Lower lobe of right lung (tissue), 2 donors: ENCODE measurements around the gene CCDC88B. TPM values are rescaled to one million over a fixed set of nuclear protein-coding genes. Genes with fewer than 3 reads are reported as not detected.

Experiments
- ATAC-seq, 2 donors: fragments of 200-7000 bp; cut with Tn5 transposase; one replicate each; pipeline ENCODE4 v1.9.1; 2020 to 2022; ENCODE audit warnings: mild to moderate bottlenecking in 2 of 2, moderate library complexity in 2 of 2
- DNase-seq: peaks from one replicate; pipeline ENCODE4 v3.0.0-alpha.2; 2020
- H3K27ac ChIP-seq: fragments of 200-600 bp; one replicate; pipeline ENCODE4 v1.8.0; 2022
- H3K27me3 ChIP-seq: fragments of 200-600 bp; one replicate; pipeline ENCODE4 v1.8.0; 2022; ENCODE audit warnings: low read depth
- H3K36me3 ChIP-seq: fragments of 200-600 bp; one replicate; pipeline ENCODE4 v1.8.0; 2022; ENCODE audit warnings: mild to moderate bottlenecking
- H3K4me1 ChIP-seq: fragments of 200-600 bp; one replicate; pipeline ENCODE4 v1.8.0; 2022
- H3K4me3 ChIP-seq: fragments of 200-600 bp; one replicate; pipeline ENCODE4 v1.8.0; 2022; ENCODE audit warnings: mild to moderate bottlenecking
- H3K9me3 ChIP-seq: fragments of 200-600 bp; one replicate; pipeline ENCODE4 v1.8.0; 2022
- intact Hi-C: fragments of 100-400 bp; cut with DNase I; formaldehyde crosslinking; loops from one replicate; pipeline ENCODE4 v1.11.0; 2022
- total RNA-seq: library from RNA; stranded (reverse); fragmentation: NEBNext Ultra II Directional; extraction: Animal tissue kit (Norgen Biotek cat#: 25700); gene quantifications from one replicate; pipeline ENCODE4 v1.2.1, GENCODE V29; 2021
- TF ChIP-seq, protein P1 (sequence below): fragments of 200-600 bp; IDR thresholded peaks from one replicate; pipeline ENCODE4 v1.8.0; 2022; ENCODE audit warnings: antibody characterized with exemption, mild to moderate bottlenecking
- donor health status: DM: no; HTN: yes; CAD: no; lungs with severe emphysema.

The CCDC88B gene
- total RNA-seq, 1 donor from 2014 or later, result 40.0 TPM

DNA sequence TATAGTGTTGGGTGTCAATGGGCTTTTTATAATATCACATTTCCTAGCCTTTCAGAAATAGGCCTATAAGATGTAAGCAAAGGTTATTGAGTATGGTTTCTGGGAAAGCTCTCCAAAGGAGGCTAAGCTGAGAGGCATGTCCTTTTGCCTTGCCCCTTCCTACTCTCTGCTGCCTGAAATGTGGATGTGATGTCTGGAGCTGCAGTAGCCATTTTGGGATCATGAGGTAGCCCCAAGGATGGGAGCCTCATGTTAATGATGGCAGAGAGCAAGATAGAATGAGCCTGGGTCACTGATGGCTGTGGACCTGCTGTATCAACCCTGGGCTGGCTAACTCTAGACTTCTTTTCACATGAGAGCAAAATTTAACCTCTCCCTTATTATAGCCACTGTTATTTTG lies 47.9 kb downstream of the CCDC88B start:
- no peaks in the 10 kb centered on the region for H3K4me1 ChIP-seq
- no peaks in the 10 kb centered on the region for H3K36me3 ChIP-seq
- ATAC-seq, result no peak

DNA sequence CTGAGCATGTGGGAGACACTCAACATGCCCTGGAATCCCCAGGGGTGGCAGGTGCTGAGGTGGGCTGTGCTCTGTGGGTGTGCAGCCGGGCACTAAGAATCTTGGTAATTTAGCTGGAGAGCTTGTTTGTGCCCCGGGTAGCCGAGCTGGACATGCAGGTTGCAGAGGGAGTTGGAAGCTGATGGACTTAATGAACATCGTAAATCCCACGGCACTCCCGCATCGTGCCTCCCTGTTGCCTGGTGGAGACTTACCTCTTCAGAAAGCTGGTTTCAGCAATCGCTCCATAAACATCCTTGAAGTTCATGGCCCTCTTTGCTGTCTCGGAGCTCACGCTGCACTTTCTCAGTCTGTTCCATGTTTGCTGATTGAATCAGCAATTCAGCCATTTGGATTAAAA lies 48.9 kb downstream of the CCDC88B start:
- H3K4me3 ChIP-seq, result no peak overlapping the region
- TF ChIP-seq, protein P1, sequence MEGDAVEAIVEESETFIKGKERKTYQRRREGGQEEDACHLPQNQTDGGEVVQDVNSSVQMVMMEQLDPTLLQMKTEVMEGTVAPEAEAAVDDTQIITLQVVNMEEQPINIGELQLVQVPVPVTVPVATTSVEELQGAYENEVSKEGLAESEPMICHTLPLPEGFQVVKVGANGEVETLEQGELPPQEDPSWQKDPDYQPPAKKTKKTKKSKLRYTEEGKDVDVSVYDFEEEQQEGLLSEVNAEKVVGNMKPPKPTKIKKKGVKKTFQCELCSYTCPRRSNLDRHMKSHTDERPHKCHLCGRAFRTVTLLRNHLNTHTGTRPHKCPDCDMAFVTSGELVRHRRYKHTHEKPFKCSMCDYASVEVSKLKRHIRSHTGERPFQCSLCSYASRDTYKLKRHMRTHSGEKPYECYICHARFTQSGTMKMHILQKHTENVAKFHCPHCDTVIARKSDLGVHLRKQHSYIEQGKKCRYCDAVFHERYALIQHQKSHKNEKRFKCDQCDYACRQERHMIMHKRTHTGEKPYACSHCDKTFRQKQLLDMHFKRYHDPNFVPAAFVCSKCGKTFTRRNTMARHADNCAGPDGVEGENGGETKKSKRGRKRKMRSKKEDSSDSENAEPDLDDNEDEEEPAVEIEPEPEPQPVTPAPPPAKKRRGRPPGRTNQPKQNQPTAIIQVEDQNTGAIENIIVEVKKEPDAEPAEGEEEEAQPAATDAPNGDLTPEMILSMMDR, result no peak
- no peaks in the 10 kb centered on the region for H3K4me1 ChIP-seq
- no peak overlapping the region for H3K27ac ChIP-seq
- ATAC-seq, result no peak
- no peak for DNase-seq
- H3K36me3 ChIP-seq, result no peaks in the 10 kb centered on the region
- intact Hi-C loops, result no loop called here
- peaks cover 6% of the 10 kb centered on the region for H3K27me3 ChIP-seq
- no peaks in the 10 kb centered on the region for H3K9me3 ChIP-seq

More for the DNA sequence above, 47.9 kb downstream of the CCDC88B start:
- Histone ChIP-seq H3K4me3 (no peak overlapping the region), H3K27me3 (peaks cover 6% of the 10 kb centered on the region), H3K9me3 (no peaks in the 10 kb centered on the region), H3K27ac (no peak overlapping the region)
- DNase-seq, result no peak
- intact Hi-C loops, result no loop called here
- TF ChIP-seq, protein P1, result no peak

DNA sequence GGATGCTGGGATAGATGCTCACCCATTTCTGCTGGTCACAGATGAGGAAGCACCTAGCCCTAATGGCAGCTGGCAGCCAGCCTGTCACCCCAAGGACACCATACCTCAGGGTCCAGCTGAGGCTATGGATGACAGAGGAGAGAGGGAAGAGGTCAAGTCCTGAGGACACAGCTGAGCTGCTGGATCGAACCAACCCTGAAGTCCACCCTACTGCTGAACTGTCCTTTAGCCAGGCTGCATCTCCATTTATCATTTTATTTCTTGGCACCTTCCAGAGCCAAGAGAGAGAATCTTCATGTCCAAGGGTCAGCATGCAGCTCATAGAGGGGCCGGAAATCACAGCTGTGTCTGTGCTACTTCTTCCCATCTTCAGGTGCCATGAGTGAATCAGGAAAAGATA lies 49.8 kb downstream of the CCDC88B start:
- intact Hi-C loops, result no loop called here
- DNase-seq (no peak), ATAC-seq (no peak)
- TF ChIP-seq, protein P1, result no peak
- no peak overlapping the region for H3K27ac ChIP-seq
- H3K36me3 ChIP-seq, result no peaks in the 10 kb centered on the region
- no peaks in the 10 kb centered on the region for H3K4me1 ChIP-seq
- H3K9me3 ChIP-seq, result no peaks in the 10 kb centered on the region
- no peaks in the 10 kb centered on the region for H3K27me3 ChIP-seq
- H3K4me3 ChIP-seq, result no peak overlapping the region

DNA sequence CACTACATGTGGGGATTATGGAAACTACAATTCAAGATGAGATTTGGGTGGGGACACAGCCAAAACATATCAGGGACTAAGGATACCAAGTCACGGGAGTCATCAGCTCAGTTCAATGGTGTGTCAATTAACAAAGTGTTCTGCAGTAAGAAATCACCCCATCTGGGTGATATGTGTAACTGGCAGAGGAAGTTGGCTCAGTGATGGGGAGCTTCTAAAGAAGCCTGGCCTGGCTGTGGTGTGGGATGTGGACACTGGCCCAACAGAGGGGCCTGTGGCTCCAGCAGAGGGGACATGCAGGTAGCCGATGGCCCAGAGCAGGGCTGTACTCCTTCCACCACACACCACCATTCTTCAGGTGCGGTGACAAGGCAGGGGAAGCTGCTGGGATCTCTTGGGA lies 50.6 kb downstream of the CCDC88B start:
- ATAC-seq (peak in 1 of 2 donors; percentile 30), DNase-seq (no peak)
- TF ChIP-seq, protein P1, result no peak
- Histone ChIP-seq H3K4me1 (no peaks in the 10 kb centered on the region), H3K36me3 (no peaks in the 10 kb centered on the region), H3K27ac (no peak overlapping the region), H3K27me3 (peaks cover 2% of the 10 kb centered on the region), H3K9me3 (no peaks in the 10 kb centered on the region), H3K4me3 (no peak overlapping the region)
- intact Hi-C loops, result no loop called here

DNA sequence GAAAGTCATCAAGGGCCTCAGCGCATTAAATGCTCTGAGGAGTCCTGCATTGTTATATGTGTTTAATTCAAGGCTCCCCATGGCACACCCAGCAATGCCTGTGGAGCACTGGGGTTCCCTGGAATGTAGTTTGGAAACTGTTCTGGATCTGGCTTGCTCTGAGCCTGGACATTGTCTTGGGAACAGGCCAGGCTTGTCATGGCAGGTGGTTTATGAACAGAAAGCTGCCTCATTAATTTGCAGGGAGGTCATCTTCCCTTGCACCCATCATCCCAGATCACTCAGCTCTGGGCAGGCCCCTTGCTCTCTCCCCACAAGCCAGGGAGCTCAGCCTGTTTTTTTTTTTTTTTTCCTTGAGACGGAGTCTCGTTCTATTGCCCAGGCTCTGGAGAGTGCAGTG lies 51.8 kb downstream of the CCDC88B start:
- TF ChIP-seq, protein P1, result no peak
- no peaks in the 10 kb centered on the region for H3K36me3 ChIP-seq
- H3K4me3 ChIP-seq, result no peak overlapping the region
- intact Hi-C loops, result no loop called here
- H3K9me3 ChIP-seq, result no peaks in the 10 kb centered on the region
- H3K27me3 ChIP-seq, result peaks cover 14% of the 10 kb centered on the region
- ATAC-seq (no peak), DNase-seq (no peak)
- no peaks in the 10 kb centered on the region for H3K4me1 ChIP-seq
- no peak overlapping the region for H3K27ac ChIP-seq
